MG63 (cell line): ENCODE results near the gene ZNF586. TPM values are rescaled to one million over a fixed set of nuclear protein-coding genes. Genes with fewer than 3 reads are reported as not detected.
A peak's percentile ranks its signal among the peaks of the same experiment; 100 is the strongest.
"Not testable (repeated sequence)": the region's sequence is repeated elsewhere in the genome, so short reads cannot be mapped to it uniquely, and the experiment has no call there.

Source experiments
- DNase-seq: peaks from one replicate; pipeline ENCODE4 v3.0.0-alpha.2; 2020
- H3K27me3 ChIP-seq: fragments of 250-450 bp; sonication (Bioruptor Pico); 2 replicates; pipeline ENCODE4 v1.5.1; 2020; ENCODE audit warnings: mild to moderate bottlenecking, moderate library complexity
- H3K36me3 ChIP-seq: fragments of 250-450 bp; sonication (Bioruptor Pico); 2 replicates; pipeline ENCODE4 v1.5.1; 2020; ENCODE audit warnings: mild to moderate bottlenecking, moderate library complexity
- H3K4me3 ChIP-seq: fragments of 250-450 bp; sonication (Bioruptor Pico); 2 replicates; pipeline ENCODE4 v1.5.1; 2020; ENCODE audit warnings: mild to moderate bottlenecking, moderate library complexity
- H3K9me3 ChIP-seq: fragments of 250-450 bp; sonication (Bioruptor Pico); 2 replicates; pipeline ENCODE4 v1.5.1; 2020; ENCODE audit warnings: mild to moderate bottlenecking, moderate library complexity
- total RNA-seq: library from RNA; depleted of rRNA; stranded (reverse); fragments of >200 nt; shearing (Covaris generic); gene quantifications from 2 replicates; pipeline ENCODE4 v1.2.3, GENCODE V29; 2014; ENCODE audit warnings: low replicate concordance

ZNF586 gene
- total RNA-seq, 1 experiment from 2014 or later = 5.7 TPM

DNA sequence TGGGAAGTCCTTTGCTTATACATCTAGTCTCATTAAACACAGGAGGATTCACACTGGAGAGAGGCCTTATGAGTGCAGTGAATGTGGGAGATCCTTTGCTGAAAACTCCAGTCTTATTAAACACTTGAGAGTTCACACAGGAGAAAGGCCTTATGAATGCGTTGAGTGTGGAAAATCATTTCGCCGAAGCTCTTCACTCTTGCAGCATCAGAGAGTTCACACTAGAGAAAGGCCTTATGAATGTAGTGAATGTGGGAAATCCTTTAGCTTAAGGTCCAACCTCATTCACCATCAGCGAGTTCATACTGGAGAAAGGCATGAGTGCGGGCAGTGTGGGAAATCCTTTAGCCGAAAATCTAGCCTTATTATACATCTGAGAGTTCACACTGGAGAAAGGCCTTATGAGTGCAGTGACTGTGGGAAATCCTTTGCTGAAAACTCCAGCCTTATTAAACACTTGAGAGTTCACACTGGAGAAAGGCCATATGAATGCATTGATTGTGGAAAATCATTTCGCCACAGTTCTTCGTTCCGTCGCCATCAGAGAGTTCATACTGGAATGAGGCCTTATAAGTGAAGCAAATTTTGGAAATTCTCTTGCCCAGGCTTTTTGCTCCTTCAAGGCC is 9.9 kb downstream of the ZNF586 start:
- no peak overlapping the region for H3K4me3 ChIP-seq

DNA sequence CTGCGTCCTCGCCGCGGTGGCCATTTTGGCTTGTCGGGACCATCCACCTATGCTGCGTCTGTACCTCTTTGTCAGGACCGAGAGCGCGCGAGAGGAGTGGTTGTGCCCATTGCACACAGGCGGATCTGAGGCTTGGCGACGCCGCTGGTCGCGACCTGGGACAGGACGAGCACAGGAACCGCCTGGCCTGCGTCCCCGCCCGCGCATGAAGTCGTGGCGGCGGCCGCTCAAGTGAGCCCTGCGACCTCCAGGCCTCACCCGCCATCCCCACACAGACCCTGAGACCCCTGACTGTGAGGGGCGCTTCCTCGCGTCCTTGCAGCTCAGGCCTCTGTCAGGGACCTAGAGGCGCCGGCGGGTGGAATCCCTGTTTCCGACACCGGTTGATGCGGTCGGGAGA is 16.8 kb downstream of the ZNF586 start:
- Histone ChIP-seq H3K36me3 (peaks cover 81% of the 10 kb centered on the region), H3K9me3 (peaks cover 24% of the 10 kb centered on the region), H3K4me3 (no peak overlapping the region), H3K27me3 (no peaks in the 10 kb centered on the region)
- DNase-seq = no peak

More for the DNA sequence above, 9.9 kb downstream of the ZNF586 start:
- no peak for DNase-seq
- H3K27me3 ChIP-seq = no peaks in the 10 kb centered on the region
- peaks cover 52% of the 10 kb centered on the region for H3K9me3 ChIP-seq
- H3K36me3 ChIP-seq = peaks cover 90% of the 10 kb centered on the region

DNA sequence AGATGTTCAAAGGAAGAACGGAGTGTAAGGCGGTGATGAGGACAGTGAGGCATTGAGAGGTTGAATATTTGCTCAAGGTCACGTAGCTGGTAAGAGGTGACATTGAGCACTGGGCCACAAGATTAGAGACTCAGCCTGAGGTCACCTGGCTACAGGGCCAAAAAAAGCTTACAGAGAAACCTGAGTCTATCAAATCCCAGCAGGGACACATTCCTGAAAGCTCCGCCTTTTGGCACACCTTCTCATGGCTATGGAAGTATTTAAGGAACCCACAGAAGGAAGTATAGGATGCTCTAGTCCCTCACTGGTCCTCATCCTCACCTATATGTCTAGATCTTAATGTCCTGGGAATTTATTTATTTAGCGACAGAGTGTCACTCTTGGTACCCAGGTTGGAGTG is 17.4 kb downstream of the ZNF586 start:
- no peak for DNase-seq
- Histone ChIP-seq H3K36me3 (peaks cover 79% of the 10 kb centered on the region), H3K9me3 (peaks cover 24% of the 10 kb centered on the region), H3K4me3 (no peak overlapping the region), H3K27me3 (no peaks in the 10 kb centered on the region)

DNA sequence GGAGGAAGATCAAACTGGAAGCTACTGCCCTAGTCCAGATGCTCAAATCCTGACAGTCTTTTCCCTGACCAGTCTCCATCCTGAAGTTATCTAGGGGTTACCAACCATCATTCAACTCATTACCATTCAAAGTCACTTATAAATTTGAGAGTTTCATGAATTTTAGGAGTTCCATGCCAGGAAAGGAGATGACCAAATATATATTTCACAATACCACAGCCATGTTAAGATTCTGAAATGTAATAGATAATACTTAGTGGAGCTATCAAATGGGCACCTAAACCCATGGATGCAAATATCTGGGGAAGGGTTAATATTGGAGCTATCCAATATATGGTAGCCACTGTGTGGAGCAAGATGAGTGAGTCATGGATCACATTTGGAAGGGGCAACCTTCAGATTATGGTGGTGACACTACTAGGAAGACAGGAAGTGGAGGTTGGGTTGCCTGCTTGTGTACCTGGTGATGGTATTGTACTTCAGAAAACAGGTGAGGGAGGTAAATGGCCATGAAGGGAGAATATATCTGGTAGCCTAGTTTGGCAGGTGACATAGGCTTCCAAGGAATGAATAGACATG is 18.7 kb downstream of the ZNF586 start:
- DNase-seq = no peak

DNA sequence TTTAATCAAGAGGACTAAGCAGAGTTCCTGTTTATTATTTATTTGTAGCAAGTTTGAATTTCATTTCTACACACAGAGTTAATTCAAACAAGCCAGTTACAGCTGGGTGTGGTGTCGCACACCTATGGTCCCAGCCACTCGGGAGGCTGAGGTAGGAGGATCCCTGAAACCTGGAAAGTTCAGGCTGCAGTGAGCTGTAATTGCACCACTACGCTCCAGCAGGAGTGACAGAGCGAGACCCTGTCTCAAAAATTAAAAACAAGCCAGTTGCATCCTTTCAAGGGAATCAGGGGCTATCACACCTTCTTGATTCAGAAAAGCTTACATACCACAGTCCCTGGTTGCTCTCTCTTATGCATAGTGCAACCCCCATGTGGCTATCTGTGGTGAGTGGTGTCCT is 19.8 kb downstream of the ZNF586 start:
- Histone ChIP-seq H3K4me3 (no peak overlapping the region), H3K27me3 (no peaks in the 10 kb centered on the region), H3K9me3 (peaks cover 12% of the 10 kb centered on the region), H3K36me3 (peaks cover 69% of the 10 kb centered on the region)
- DNase-seq = no peak

More for the DNA sequence above, 18.7 kb downstream of the ZNF586 start:
- Histone ChIP-seq H3K27me3 (no peaks in the 10 kb centered on the region), H3K36me3 (peaks cover 74% of the 10 kb centered on the region), H3K9me3 (peaks cover 17% of the 10 kb centered on the region), H3K4me3 (no peak overlapping the region)

DNA sequence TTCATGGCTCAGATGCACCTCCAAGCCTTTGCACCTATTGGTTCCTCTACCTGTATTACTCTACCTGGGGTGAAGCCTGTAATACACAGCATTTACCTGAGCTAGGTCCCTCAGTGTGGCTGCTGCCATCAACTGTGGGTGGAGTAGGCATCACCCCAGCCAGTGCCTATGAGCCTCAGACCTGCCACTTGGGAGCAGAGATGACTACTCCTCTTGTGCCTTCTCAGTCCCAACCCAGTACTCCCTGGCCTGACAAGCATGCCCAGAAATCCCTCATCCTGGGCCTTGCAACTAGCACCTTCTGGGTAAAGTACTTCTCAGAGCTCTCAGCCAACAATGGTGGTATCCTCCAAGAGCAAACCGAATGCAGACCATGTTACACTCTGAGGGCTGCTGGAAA is 27.1 kb downstream of the ZNF586 start:
- H3K27me3 ChIP-seq, H3K9me3 ChIP-seq, H3K4me3 ChIP-seq, DNase-seq: not testable (repeated sequence)
- H3K36me3 ChIP-seq = peaks cover 30% of the 10 kb centered on the region

DNA sequence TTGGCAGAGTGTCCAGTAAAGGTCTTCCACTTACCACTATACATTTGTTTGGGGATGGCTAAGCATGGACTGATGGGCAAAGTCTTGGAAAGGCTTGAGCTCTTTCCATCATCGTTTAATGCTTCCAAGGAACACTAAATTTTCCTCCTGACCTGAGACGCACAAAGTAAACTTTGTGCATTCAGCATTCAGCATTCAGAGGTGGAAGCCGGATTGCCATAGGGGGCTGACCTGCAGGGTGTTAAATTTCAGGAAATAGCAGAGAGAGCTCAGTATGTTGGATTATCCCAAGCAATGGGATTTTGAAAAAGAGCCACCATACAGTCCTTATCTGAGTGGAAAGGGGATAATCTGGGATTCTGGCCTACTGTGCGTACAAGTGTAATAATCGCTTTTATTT is 31.2 kb downstream of the ZNF586 start:
- H3K4me3 ChIP-seq = no peak overlapping the region
- H3K27me3 ChIP-seq = no peaks in the 10 kb centered on the region
- DNase-seq = no peak
- H3K9me3 ChIP-seq = no peaks in the 10 kb centered on the region
- peaks cover 20% of the 10 kb centered on the region for H3K36me3 ChIP-seq

DNA sequence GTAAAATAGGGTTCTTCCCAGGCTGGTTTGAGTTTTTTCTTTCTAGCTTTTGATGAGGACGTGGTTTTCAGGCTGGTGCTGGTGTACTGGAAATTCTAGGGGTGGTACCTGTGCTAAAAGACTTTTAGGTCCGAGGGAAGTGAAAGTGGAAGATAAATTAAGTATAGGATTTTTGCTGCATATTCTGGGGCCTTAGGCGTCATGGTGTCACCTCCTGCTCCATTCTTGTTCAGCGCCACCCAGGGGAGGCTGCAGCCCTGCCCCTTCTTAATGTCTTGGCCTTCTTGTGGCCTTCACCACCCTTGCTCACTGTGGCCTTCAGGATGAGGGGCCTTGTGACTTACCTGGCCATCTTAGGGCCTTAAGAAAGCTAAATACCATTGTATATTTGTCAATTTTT is 32.8 kb downstream of the ZNF586 start:
- Histone ChIP-seq H3K4me3 (no peak overlapping the region), H3K36me3 (peaks cover 32% of the 10 kb centered on the region), H3K9me3 (no peaks in the 10 kb centered on the region), H3K27me3 (no peaks in the 10 kb centered on the region)
- no peak for DNase-seq

DNA sequence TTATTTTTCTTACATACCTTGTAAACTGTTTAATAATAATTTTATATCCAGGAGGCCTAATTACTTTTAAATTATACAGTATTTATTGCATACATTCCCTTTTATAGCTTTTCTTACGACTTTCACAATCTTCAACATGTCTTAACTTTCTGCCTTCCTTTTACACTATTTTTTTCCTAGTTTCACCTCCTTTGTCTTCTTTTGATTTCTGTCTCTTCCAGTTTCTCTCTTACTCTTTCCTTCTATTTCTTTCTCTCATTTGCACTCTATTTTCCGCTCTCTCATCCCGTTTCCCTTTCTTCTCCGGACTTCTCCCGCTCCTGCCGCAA is 33.8 kb downstream of the ZNF586 start:
- no peaks in the 10 kb centered on the region for H3K27me3 ChIP-seq
- no peaks in the 10 kb centered on the region for H3K9me3 ChIP-seq
- DNase-seq = no peak
- peak overlapping the region; percentile 44 for H3K4me3 ChIP-seq
- H3K36me3 ChIP-seq = peaks cover 40% of the 10 kb centered on the region

DNA sequence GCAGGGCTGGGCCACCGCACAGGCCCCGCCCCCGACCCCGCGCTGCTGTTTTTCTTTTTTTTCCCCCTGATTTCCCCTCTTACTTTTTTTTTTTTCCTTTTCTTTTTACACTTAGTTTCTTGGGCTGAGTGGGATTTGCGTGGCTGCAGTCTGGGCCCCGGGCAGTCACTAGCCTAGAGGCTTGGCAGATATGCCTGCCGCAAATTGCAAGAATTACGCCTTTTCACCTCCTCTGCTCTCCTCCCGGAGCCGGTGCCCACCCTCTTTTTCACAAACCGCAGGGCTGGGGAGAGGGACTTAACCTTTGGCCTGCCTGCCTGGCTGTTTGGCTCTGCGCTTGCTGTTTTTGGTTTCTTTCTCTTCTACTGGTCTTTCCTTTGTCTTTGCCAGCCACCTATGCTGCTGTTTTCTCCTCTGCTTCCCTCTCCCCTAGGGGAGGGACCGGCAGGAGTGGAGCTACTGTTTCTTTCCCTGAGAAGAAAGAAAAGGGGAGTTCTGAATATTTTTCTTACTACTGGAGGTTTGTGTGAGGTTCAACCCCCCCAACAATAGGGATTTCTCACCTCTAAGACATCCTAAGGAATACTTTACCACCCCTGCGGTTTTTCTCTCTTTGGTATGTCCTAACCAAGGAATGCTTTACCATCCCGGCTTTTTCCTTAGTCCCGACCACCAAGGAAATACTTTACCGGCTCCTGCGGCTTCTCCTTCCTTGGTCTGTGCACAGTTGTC is 34.3 kb downstream of the ZNF586 start:
- Histone ChIP-seq H3K36me3 (peaks cover 44% of the 10 kb centered on the region), H3K9me3 (no peaks in the 10 kb centered on the region), H3K27me3 (no peaks in the 10 kb centered on the region), H3K4me3 (peak overlapping the region; percentile 44)
- peak; percentile 51 for DNase-seq

DNA sequence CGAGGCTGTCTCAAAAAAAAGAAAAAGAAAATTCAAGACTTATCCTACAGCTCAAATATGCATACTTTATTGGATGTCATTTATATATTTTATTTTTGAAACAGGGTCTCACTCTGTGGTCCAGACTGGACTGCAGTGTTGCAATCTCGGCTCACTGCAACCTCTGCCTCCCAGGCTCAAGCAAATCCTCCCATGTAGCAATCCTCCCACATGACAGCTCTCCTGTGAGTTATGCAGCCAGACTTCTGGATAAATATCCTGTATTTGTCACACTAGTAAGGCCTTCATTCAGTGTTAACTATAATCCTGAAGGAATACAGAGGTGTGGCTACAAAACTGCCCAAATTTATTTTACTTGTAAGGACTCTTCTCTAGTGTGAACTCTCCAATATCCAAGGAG is 38.1 kb downstream of the ZNF586 start:
- Histone ChIP-seq H3K9me3 (no peaks in the 10 kb centered on the region), H3K27me3 (no peaks in the 10 kb centered on the region), H3K4me3 (no peak overlapping the region), H3K36me3 (peaks cover 57% of the 10 kb centered on the region)
- no peak for DNase-seq

DNA sequence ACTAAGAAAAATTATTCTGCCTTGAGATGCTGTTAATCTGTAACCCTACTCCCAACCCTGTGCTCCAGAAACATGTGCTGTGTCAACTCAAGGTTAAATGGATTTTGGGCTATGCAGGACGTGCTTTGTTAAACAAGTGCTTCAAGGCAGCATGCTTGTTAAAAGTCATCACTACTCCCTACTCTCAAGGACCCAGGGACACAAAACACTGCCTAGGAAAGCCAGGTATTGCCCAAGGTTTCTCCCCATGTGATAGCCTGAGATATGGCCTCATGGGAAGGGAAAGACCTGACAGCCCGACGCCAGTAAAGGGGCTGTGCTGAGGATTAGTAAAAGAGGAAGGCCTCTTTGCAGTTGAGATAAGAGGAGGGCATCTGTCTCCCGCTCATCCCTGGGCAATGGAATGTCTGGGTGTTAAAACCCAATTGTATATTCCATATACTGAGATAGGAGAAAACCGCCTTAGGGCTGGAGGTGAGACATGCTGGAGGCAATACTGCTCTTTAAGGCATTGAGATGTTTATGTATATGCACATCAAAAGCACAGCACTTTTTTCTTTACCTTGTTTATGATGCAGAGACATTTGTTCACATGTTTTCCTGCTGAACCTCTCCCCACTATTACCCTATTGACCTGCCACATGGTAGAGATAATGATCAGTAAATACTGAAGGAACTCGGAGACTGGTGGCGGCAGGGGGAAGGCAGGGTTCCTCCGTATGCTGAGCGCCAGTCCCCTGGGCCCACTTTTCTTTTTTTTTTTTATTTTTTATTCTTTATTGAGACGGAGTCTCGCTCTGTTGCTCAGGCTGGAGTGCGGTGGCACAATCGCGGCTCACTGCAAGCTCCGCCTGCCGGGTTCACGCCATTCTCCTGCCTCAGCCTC is 41.2 kb downstream of the ZNF586 start:
- H3K36me3 ChIP-seq = peaks cover 55% of the 10 kb centered on the region

DNA sequence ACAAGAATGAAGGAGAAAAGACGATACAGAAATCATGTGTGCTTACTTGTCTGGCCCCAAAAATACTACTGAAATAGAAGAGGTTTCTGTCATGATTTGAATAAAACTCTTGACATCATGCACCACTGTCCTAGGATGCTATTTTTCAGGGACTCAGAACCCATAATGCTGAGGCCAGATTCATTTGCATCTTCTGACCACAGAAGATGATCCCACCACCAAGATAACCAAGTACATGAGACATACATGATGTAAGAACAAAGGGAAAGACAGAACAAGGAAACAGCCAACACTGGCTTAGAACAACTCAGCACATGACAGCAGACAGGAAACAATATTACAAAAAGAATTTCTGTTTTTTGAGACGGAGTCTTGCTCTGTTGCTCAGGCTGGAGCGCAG is 42.8 kb downstream of the ZNF586 start:
- no peak overlapping the region for H3K4me3 ChIP-seq

More for the DNA sequence above, 41.2 kb downstream of the ZNF586 start:
- DNase-seq, H3K9me3 ChIP-seq, H3K27me3 ChIP-seq, H3K4me3 ChIP-seq: not testable (repeated sequence)

DNA sequence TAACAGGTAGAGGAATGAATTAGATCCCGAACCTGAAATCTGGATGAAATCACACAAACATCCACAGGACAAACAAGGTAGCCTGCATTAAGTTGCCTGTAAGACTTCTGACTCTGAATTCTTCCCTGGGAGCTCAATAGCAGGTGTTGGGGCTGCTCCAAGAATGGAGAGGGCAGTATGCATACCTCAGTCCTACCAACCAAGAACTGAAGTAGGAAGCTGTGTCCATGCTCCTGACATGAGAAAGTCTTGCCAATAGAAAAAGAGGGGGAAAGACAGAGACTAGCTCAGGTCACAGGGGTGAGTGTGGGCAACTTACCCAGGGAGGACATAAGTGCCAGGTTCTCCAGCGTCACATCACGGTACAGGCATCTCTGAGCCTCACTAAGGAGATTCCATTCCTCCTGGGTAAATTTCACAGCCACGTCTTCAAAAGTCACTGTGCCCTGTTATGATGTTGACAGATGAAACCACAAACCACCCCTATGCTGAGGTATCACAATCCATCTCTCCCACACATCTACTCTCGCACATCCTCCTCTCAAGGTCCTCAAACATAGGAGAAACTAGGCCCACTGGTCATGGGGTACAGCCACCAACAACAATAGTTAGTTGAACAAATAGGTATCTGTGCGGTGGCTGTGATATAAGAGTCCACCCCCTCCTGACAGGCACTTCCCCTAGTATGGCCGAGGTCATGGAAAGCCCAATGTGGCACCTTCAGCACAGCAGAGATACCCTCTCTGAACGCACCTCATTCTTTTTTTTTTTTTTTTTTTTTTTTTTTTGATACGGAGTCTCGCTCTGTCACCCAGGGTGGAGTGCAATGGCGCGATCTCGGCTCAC is 43.7 kb downstream of the ZNF586 start:
- not testable (repeated sequence) for DNase-seq

More for the DNA sequence above, 42.8 kb downstream of the ZNF586 start:
- H3K36me3 ChIP-seq = peaks cover 41% of the 10 kb centered on the region
- no peak for DNase-seq
- no peaks in the 10 kb centered on the region for H3K9me3 ChIP-seq
- H3K27me3 ChIP-seq = no peaks in the 10 kb centered on the region

DNA sequence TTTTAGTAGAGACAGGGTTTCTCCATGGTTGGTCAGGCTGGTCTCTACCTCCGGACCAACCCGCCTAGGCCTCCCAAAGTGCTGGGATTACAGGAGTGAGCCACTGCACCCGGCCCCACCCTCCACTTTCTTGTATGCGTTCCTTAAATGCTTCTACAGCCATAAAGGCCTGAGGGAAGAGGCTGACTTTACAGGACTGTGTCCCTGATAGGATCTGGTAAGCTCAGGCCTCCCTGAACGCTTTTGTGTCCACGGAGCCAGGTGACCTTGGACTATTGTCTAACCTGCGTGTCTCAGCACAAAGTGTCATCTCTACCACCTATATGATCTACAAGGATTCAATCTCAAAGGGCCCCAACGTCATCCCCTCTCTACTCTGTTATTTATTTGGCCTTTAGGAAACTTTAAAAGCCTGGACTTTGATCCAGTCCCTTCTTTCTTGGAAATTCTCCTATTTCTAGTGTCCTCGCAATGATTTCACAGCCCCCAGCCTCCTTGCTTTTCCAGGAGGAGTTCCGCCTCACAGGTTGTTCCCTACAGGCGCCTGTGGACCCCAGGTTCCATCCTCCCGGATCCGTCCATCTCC is 44.5 kb downstream of the ZNF586 start:
- Histone ChIP-seq H3K4me3 (peak overlapping the region; percentile 72), H3K36me3 (peaks cover 27% of the 10 kb centered on the region), H3K27me3 (no peaks in the 10 kb centered on the region), H3K9me3 (no peaks in the 10 kb centered on the region)
- no peak for DNase-seq

More for the DNA sequence above, 43.7 kb downstream of the ZNF586 start:
- H3K27me3 ChIP-seq, H3K4me3 ChIP-seq, H3K9me3 ChIP-seq: not testable (repeated sequence)
- peaks cover 31% of the 10 kb centered on the region for H3K36me3 ChIP-seq
